Measurements from ENCODE around the gene MYL4. TPM values are rescaled to one million over a fixed set of nuclear protein-coding genes. Genes with fewer than 3 reads are reported as not detected.

MYL4 gene
- total and polyA plus RNA-seq, 2 of the 8 experiments (the other 6 are each of a cell fraction or from before 2014, with no cell fraction given): 0.12 TPM; not detected in 1

GRCh38 chr17:47235506-47235905 is 26.4 kb downstream of the MYL4 start (continued):
- TF ChIP-seq, protein P1, sequence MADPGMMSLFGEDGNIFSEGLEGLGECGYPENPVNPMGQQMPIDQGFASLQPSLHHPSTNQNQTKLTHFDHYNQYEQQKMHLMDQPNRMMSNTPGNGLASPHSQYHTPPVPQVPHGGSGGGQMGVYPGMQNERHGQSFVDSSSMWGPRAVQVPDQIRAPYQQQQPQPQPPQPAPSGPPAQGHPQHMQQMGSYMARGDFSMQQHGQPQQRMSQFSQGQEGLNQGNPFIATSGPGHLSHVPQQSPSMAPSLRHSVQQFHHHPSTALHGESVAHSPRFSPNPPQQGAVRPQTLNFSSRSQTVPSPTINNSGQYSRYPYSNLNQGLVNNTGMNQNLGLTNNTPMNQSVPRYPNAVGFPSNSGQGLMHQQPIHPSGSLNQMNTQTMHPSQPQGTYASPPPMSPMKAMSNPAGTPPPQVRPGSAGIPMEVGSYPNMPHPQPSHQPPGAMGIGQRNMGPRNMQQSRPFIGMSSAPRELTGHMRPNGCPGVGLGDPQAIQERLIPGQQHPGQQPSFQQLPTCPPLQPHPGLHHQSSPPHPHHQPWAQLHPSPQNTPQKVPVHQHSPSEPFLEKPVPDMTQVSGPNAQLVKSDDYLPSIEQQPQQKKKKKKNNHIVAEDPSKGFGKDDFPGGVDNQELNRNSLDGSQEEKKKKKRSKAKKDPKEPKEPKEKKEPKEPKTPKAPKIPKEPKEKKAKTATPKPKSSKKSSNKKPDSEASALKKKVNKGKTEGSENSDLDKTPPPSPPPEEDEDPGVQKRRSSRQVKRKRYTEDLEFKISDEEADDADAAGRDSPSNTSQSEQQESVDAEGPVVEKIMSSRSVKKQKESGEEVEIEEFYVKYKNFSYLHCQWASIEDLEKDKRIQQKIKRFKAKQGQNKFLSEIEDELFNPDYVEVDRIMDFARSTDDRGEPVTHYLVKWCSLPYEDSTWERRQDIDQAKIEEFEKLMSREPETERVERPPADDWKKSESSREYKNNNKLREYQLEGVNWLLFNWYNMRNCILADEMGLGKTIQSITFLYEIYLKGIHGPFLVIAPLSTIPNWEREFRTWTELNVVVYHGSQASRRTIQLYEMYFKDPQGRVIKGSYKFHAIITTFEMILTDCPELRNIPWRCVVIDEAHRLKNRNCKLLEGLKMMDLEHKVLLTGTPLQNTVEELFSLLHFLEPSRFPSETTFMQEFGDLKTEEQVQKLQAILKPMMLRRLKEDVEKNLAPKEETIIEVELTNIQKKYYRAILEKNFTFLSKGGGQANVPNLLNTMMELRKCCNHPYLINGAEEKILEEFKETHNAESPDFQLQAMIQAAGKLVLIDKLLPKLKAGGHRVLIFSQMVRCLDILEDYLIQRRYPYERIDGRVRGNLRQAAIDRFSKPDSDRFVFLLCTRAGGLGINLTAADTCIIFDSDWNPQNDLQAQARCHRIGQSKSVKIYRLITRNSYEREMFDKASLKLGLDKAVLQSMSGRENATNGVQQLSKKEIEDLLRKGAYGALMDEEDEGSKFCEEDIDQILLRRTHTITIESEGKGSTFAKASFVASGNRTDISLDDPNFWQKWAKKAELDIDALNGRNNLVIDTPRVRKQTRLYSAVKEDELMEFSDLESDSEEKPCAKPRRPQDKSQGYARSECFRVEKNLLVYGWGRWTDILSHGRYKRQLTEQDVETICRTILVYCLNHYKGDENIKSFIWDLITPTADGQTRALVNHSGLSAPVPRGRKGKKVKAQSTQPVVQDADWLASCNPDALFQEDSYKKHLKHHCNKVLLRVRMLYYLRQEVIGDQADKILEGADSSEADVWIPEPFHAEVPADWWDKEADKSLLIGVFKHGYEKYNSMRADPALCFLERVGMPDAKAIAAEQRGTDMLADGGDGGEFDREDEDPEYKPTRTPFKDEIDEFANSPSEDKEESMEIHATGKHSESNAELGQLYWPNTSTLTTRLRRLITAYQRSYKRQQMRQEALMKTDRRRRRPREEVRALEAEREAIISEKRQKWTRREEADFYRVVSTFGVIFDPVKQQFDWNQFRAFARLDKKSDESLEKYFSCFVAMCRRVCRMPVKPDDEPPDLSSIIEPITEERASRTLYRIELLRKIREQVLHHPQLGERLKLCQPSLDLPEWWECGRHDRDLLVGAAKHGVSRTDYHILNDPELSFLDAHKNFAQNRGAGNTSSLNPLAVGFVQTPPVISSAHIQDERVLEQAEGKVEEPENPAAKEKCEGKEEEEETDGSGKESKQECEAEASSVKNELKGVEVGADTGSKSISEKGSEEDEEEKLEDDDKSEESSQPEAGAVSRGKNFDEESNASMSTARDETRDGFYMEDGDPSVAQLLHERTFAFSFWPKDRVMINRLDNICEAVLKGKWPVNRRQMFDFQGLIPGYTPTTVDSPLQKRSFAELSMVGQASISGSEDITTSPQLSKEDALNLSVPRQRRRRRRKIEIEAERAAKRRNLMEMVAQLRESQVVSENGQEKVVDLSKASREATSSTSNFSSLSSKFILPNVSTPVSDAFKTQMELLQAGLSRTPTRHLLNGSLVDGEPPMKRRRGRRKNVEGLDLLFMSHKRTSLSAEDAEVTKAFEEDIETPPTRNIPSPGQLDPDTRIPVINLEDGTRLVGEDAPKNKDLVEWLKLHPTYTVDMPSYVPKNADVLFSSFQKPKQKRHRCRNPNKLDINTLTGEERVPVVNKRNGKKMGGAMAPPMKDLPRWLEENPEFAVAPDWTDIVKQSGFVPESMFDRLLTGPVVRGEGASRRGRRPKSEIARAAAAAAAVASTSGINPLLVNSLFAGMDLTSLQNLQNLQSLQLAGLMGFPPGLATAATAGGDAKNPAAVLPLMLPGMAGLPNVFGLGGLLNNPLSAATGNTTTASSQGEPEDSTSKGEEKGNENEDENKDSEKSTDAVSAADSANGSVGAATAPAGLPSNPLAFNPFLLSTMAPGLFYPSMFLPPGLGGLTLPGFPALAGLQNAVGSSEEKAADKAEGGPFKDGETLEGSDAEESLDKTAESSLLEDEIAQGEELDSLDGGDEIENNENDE (IDR thresholded peaks at IDR 0.05; ENCODE audit: insufficient replicate concordance, low read length): no peak
- TF ChIP-seq SRF (IDR thresholded peaks at IDR 0.05; ENCODE audit: low read depth, low read length) (no peak), TAF7 (optimal IDR thresholded peaks at IDR 0.05; ENCODE audit: borderline replicate concordance, low read depth, low read length) (no peak), TCF12 (IDR thresholded peaks at IDR 0.05; ENCODE audit: low read depth, low read length) (no peak), CTBP2 (IDR thresholded peaks at IDR 0.05; ENCODE audit: borderline replicate concordance, insufficient read depth, insufficient read length, low read length) (no peak), SUZ12 (IDR thresholded peaks at IDR 0.05; ENCODE audit: low read length) (no peak), BRCA1 (IDR thresholded peaks at IDR 0.05; ENCODE audit: low read depth, low read length) (no peak), SIX5 (IDR thresholded peaks at IDR 0.05; ENCODE audit: low read depth, low read length) (no peak), SAP30 (IDR thresholded peaks at IDR 0.05; ENCODE audit: insufficient read depth, insufficient replicate concordance, low read length) (no peak), EP300 (IDR thresholded peaks at IDR 0.05; ENCODE audit: borderline replicate concordance in 1 of 2, low read depth in 2 of 2, low read length in 2 of 2) (no peak)
- TF ChIP-seq, protein P2, sequence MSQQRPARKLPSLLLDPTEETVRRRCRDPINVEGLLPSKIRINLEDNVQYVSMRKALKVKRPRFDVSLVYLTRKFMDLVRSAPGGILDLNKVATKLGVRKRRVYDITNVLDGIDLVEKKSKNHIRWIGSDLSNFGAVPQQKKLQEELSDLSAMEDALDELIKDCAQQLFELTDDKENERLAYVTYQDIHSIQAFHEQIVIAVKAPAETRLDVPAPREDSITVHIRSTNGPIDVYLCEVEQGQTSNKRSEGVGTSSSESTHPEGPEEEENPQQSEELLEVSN (IDR thresholded peaks at IDR 0.05): no peak
